Measurements from ENCODE around the gene EPHB6. TPM values are rescaled to one million over a fixed set of nuclear protein-coding genes. Genes with fewer than 3 reads are reported as not detected.

The EPHB6 gene
- total RNA-seq, 1 experiment from 2014 or later, result 30.5 TPM

GRCh38 chr7:142859829-142860228 lies 5.0 kb downstream of the EPHB6 start:
- Histone ChIP-seq H2AFZ (ENCODE audit: low read length) (no peak overlapping the region), H3K79me2 (ENCODE audit: low read length) (0 out of 2 replicates have a peak, but pooled peaks cover 6% of the 10 kb centered on the region), H3K4me2 (ENCODE audit: low read length) (no peak overlapping the region), H3K9me2 (replicated peaks; ENCODE audit: low read length) (no peaks in the 10 kb centered on the region), H3K36me3 (ENCODE audit: low read depth, low read length) (peaks cover 4% of the 10 kb centered on the region), H3K27me3 (ENCODE audit: low read length) (no peaks in the 10 kb centered on the region), H3F3A (ENCODE audit: low read length, unreplicated experiment) (no peaks in the 10 kb centered on the region), H3K4me3 (ENCODE audit: low read length) (no peak overlapping the region), H4K20me1 (ENCODE audit: low read length) (no peaks in the 10 kb centered on the region), H3K9ac (ENCODE audit: low read length) (no peak overlapping the region), H3K4me1 (ENCODE audit: insufficient read depth, low read length) (peaks cover 16% of the 10 kb centered on the region), H3K9me3 (ENCODE audit: low read length) (no peaks in the 10 kb centered on the region), H3K27ac (ENCODE audit: low read length) (no peak overlapping the region)
- DNase-seq, result peak; percentile 85
- TF ChIP-seq EZH2 (IDR thresholded peaks at IDR 0.05; ENCODE audit: low read length, unreplicated experiment), result no peak
- no peak for TF ChIP-seq EZH2phosphoT487 (IDR thresholded peaks at IDR 0.05; ENCODE audit: borderline replicate concordance, low read length)
- TF ChIP-seq, protein P1, sequence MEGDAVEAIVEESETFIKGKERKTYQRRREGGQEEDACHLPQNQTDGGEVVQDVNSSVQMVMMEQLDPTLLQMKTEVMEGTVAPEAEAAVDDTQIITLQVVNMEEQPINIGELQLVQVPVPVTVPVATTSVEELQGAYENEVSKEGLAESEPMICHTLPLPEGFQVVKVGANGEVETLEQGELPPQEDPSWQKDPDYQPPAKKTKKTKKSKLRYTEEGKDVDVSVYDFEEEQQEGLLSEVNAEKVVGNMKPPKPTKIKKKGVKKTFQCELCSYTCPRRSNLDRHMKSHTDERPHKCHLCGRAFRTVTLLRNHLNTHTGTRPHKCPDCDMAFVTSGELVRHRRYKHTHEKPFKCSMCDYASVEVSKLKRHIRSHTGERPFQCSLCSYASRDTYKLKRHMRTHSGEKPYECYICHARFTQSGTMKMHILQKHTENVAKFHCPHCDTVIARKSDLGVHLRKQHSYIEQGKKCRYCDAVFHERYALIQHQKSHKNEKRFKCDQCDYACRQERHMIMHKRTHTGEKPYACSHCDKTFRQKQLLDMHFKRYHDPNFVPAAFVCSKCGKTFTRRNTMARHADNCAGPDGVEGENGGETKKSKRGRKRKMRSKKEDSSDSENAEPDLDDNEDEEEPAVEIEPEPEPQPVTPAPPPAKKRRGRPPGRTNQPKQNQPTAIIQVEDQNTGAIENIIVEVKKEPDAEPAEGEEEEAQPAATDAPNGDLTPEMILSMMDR (conservative IDR thresholded peaks at IDR 0.05; ENCODE audit: low read depth, low read length), result no peak
- intact Hi-C loops (cut with micrococcal nuclease), result no loop called here
- ATAC-seq, result peak; percentile 60
- ChIA-PET POLR2A (ENCODE audit: unreplicated experiment) (interaction anchor here (0.6 kb wide), 1 partner anchor 28 kb away, joined by 3 read pairs; no protein-coding TSS in a partner anchor), CTCF (interaction anchor here (0.6 kb wide), 1 partner anchor 313 kb away, joined by 3 read pairs; no protein-coding TSS in a partner anchor)
- BruUV-seq (replicated peaks), result no TSS peak

DNA sequence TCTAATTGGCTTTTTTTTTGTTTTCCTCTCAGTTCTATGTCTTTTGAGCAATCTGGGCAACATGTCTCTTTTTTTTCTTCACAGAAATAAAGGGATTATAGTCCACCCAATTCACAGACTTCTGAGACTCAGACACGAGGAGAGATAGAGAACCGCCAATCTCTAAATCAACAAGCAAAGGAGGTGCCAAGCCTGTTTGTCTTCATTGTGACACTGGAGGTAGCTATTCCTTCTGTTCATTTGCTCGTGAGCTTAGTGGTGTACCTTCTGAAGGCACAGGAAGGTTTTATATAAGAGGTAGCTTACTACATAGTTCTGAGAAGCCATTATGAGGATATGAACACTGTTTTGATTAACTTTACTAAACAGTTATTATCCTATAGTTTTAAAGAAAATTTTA lies 6.1 kb downstream of the EPHB6 start:
- no peaks in the 10 kb centered on the region for H3F3A ChIP-seq (ENCODE audit: low read length, unreplicated experiment)
- ATAC-seq (no peak), DNase-seq (no peak)
- no peak overlapping the region for H3K27ac ChIP-seq (ENCODE audit: low read length)
- CTCF ChIA-PET, result no interaction called here
- no peak overlapping the region for H3K4me2 ChIP-seq (ENCODE audit: low read length)
- TF ChIP-seq EZH2 (IDR thresholded peaks at IDR 0.05; ENCODE audit: low read length, unreplicated experiment) (no peak), EZH2phosphoT487 (IDR thresholded peaks at IDR 0.05; ENCODE audit: borderline replicate concordance, low read length) (no peak)
- TF ChIP-seq, protein P1 (conservative IDR thresholded peaks at IDR 0.05; ENCODE audit: low read depth, low read length), result no peak
- H3K79me2 ChIP-seq (ENCODE audit: low read length), result no peaks in the 10 kb centered on the region
- no peak overlapping the region for H3K9ac ChIP-seq (ENCODE audit: low read length)
- H3K9me2 ChIP-seq (replicated peaks; ENCODE audit: low read length), result no peaks in the 10 kb centered on the region
- H4K20me1 ChIP-seq (ENCODE audit: low read length), result no peaks in the 10 kb centered on the region
- peaks cover 8% of the 10 kb centered on the region for H3K4me1 ChIP-seq (ENCODE audit: insufficient read depth, low read length)
- no peak overlapping the region for H3K4me3 ChIP-seq (ENCODE audit: low read length)
- peaks cover 4% of the 10 kb centered on the region for H3K36me3 ChIP-seq (ENCODE audit: low read depth, low read length)
- BruUV-seq (replicated peaks), result no TSS peak
- no peak overlapping the region for H2AFZ ChIP-seq (ENCODE audit: low read length)
- H3K27me3 ChIP-seq (ENCODE audit: low read length), result no peaks in the 10 kb centered on the region
- intact Hi-C loops (cut with micrococcal nuclease), result no loop called here
- no peaks in the 10 kb centered on the region for H3K9me3 ChIP-seq (ENCODE audit: low read length)
- POLR2A ChIA-PET (ENCODE audit: unreplicated experiment), result no interaction called here

DNA sequence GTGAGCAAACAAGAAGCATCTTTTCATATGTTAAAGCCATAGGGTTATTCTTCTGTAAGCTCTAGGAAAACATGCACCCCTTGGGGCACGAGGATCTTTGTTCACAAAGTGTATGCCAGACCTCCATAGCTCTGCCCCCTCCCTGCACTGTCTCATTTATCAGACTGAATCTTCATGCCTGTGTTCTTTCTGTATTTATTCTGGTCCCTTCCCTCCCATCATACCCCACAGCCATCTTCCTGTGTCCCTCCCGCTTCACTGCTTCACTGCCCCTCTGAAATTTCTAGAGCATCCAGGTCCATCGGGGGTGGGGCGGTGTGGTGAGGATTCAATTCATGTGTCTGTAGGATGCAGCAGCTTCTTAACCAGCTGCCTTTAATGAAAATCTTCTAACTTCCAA lies 7.5 kb downstream of the EPHB6 start:
- CTCF ChIA-PET, result no interaction called here
- intact Hi-C loops (cut with micrococcal nuclease), result no loop called here
- BruUV-seq (replicated peaks), result no TSS peak

More for the DNA sequence above, 7.5 kb downstream of the EPHB6 start:
- Histone ChIP-seq H3K27me3 (ENCODE audit: low read length) (no peaks in the 10 kb centered on the region), H3K27ac (ENCODE audit: low read length) (no peak overlapping the region), H3K79me2 (ENCODE audit: low read length) (no peaks in the 10 kb centered on the region), H3K9ac (ENCODE audit: low read length) (no peak overlapping the region), H4K20me1 (ENCODE audit: low read length) (no peaks in the 10 kb centered on the region), H3K4me3 (ENCODE audit: low read length) (no peak overlapping the region), H3K4me1 (ENCODE audit: insufficient read depth, low read length) (peaks cover 5% of the 10 kb centered on the region), H3K9me2 (replicated peaks; ENCODE audit: low read length) (no peaks in the 10 kb centered on the region), H3F3A (ENCODE audit: low read length, unreplicated experiment) (no peaks in the 10 kb centered on the region), H3K9me3 (ENCODE audit: low read length) (no peaks in the 10 kb centered on the region), H3K36me3 (ENCODE audit: low read depth, low read length) (peaks cover 4% of the 10 kb centered on the region), H3K4me2 (ENCODE audit: low read length) (no peak overlapping the region), H2AFZ (ENCODE audit: low read length) (no peak overlapping the region)
- POLR2A ChIA-PET (ENCODE audit: unreplicated experiment), result no interaction called here
- no peak for TF ChIP-seq EZH2 (IDR thresholded peaks at IDR 0.05; ENCODE audit: low read length, unreplicated experiment)
- ATAC-seq (no peak), DNase-seq (no peak)

Data from PC-3 (cell line).